GM19193 (cell line): ENCODE data around the gene LRCH1.

ENCODE experiments used
- POLR2A ChIP-seq: IDR thresholded peaks from 4 replicates; pipeline ENCODE4 v1.6.1; 2011; ENCODE audit not compliant: insufficient read depth, insufficient read length; ENCODE audit errors: extremely low read depth

Gene LRCH1

DNA sequence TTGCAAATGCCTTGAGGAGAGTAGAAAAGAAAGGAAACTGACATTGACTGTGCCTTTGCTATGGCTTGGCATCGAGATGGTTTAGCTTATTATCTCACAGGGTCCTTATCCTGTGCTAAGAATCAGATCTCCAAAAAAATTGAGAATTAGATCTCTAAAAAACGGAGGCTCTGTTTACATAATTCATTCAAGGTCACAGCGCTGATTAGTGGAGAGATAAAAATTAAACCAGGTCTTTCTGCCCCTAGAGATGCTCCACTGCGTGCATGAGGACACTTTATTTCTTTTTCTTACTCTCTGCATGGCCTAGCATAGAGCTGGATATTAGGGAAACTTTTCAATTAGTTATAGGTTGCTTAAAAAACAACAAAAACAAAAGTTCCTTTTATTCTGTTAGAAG lies 17.3 kb downstream of the LRCH1 start:
- no peak for TF ChIP-seq POLR2A

- TF ChIP-seq POLR2A, result no peak
Observed at GRCh38 chr13:46571189-46571908, 18.4 kb downstream of the LRCH1 start.

DNA sequence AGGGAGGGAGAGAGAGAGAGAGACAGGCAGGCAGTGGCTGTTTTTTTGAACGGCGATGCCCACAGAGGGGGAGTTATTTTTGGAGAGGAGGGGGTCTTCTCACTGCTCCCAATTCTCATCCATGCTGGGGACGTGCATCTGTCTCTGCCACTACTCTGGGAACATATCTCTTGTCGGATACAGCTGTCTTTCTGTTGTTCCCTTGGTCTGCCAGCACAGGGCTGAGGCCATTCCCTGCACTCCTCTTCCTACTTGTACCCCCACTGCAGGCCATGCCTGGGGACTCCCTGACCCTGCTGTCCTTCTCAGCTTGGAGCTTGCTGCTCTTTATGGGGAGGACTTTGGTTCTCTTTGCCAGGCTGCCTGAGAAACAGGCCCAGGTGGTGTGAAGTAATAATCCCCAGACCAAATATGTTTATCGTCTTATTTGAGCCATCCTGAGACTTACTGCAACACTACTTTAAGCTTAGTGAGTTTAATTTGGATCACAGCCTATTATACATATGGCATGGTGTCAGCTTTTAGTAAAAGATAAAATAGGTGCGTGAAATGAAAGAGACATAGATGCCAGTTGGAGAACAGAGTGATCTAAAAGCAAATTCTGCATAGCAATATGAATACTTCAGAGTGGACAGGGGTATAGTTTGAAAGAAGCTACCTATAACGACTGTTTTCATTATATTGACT lies 19.1 kb downstream of the LRCH1 start:
- no peak for TF ChIP-seq POLR2A

- TF ChIP-seq POLR2A, result no peak
Observed at GRCh38 chr13:46572752-46573431, 19.9 kb downstream of the LRCH1 start.

DNA sequence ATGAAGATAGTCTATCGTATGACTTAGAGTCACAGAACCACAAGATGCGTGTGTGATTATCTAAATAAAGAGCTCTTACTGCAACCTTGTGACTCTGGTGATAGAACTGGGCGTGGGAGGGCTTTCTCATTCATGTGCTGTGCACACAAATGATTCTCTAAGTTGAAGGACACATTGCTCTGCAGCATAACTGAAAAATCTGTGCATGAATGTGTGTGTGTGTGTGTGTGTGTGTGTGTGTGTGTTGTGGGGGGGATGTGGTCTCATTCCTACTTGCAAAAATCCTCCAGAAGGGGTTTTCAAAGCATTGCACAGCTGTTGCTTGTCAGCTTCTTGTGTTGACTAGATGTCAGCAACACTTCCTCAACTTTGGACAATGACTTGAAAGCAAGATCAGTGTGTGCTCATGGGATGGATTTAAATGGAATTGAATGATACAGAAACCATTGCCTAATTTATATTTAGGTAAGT lies 22.4 kb downstream of the LRCH1 start:
- TF ChIP-seq POLR2A, result no peak

DNA sequence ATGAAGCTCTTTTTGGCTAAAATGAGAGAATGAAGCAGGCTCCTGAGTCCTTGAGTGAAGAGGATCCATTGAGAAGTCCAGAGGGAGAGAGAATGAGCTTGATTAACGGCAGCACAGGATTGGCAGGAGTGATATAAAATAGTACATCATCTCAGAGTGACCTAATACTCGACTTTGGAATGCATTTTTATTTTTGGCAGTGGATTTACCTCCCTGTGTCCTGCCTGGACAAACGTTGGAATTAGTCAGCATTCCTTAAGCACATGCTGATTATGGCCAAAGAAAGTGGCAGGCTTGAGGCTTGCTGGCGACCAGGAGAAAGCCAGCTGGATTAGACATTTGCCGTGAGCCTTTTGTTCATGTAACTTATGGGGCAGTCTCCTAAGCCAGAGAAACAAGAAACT lies 22.9 kb downstream of the LRCH1 start:
- TF ChIP-seq POLR2A, result no peak

DNA sequence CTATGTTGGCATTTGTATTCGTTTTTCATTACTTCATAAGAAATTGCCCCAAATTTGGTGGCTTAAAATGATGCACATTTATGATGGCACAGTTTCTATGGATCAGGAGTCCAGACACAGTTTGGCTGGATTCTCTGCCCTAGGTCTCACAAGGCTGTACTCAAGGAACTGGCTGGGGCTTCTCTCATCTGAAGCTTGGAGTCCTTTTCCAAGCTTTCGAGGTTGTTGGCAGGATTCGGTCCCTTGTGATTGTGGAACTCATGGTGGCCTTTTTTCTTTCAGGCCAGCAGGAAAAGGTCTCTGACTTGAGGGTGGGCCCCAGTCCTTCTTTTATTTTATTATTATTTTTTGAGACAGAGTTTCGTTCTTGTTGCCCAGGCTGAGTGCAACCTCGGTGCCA lies 23.8 kb downstream of the LRCH1 start:
- no peak for TF ChIP-seq POLR2A

DNA sequence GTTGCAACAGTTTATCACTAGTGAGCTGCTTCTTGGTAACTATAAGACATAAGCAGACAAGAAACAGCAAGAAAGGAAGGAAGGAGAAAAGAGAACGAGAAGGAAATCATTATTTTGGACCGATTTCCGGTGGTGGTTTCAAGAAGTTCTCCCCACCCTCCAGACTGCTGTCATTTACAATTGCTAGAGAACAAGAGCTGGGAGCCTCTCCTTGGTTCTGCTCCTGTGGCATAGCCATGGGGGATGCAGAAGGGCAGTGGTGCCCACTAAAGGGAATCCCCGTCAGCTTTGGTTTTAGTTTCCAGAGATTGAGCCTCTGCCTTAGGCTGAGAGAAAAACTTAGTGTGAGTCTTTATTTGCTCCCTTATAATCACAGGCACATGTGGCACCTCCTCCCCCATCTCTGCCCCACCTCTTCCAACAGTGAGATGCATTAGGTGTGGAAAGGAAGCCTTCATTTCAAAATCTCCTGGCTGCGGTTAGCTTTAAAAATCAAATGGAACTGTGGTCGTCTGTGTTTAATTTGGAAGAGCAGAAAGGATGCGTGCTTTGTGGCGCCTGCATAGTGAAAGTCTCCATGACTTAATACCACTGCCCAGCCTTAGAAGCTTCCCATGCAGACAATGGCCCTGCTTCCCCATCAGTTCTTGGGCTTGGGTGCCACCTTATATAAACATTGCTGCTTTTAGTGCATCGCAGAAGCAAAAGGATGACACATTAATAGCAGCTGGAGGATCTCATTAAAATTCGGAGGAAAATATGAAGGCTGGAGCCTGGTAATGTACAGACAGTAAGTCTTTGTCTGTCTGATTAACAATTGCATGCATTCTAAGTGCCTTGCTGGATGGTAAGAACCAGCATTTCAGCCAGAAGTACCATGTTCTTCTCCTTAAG lies 25.0 kb downstream of the LRCH1 start:
- TF ChIP-seq POLR2A, result no peak

GRCh38 chr13:46578590-46578975 lies 25.6 kb downstream of the LRCH1 start:
- no peak for TF ChIP-seq POLR2A

- no peak for TF ChIP-seq POLR2A
Observed at GRCh38 chr13:46580362-46580839, 27.4 kb downstream of the LRCH1 start.

- TF ChIP-seq POLR2A, result no peak
Observed at GRCh38 chr13:46582190-46582589, 29.2 kb downstream of the LRCH1 start.

DNA sequence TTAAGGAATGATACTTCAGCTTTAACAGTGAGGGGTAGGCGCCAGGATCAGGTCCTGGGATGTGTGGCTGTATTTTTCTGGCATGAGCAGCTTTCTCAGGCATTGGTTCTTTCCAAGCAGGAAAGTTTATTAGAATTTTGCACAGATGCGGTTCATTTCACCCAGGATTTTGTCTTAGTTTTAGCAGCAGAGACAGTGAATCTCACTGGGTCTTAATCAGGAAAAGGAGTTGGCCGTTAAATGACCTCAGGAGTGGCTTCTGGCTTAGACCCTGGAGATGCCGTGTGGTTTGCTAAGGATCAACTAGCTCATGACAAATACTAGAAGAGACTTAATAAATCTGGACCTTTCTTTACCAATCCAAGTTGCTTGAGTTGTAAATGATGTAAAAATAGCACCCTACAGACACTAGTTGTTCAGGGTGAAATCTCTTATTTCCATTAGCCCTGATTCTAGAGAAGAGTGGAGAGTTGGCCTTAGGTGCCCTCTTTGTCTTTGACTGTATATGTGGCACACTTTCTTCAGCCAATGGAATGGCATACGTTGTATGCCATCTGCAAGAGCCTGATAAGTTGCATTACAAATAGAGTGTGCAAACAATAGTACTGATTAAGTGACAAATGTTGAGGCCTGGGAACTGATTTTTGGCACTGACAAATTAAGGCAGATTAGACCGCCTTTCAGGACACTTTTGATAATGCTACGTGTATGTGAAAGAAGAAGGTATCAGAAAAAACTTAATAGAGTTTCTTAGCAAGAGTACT lies 34.0 kb downstream of the LRCH1 start:
- TF ChIP-seq POLR2A, result no peak

DNA sequence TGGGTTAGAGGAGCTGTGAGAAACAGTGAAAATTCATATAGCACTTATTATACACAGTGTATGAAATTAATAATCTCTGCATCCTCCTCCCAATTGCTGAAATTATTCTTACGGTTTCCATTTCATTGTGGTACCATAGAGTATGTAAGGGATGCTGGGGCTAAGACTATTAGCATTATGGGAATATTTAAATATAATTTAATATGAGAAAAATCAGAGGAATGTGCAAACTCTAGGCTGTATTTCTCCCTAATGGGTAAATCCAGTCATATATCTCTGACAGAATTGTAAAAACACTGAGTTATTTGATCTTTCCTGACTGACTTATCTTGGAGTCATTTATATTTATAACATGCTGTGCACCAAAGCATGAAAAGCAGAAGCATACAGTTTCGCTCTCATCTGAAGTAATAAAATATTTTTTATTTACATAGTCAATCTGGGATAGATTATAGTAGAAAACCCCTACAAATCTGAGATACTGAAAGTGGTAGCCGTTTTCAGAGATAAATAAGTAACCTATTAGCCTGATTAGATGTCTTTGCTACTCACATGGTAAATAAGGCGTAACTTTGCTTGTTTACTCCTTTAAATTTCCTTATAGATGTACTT lies 34.9 kb downstream of the LRCH1 start:
- no peak for TF ChIP-seq POLR2A
